Tibial nerve (tissue), 4 donors: ENCODE data around the gene PANX2.

ENCODE experiments used
- EP300 ChIP-seq, 2 donors: sonication (generic); formaldehyde crosslinking; IDR thresholded peaks; one replicate each; pipeline ENCODE4 v1.6.1; 2017; ENCODE audit warnings: antibody characterized with exemption in 2 of 2, mild to moderate bottlenecking in 1 of 2
- POLR2A ChIP-seq, 2 donors: fragments of 450-650 bp; IDR thresholded peaks; one replicate each; pipeline ENCODE4 v1.6.1; 2017; ENCODE audit warnings: antibody characterized with exemption in 2 of 2, mild to moderate bottlenecking in 2 of 2, moderate library complexity in 2 of 2
- TF ChIP-seq, protein P1 (sequence below), 5 experiments: fragments of 200-600 bp in 3 of 5; fragments of 450-650 bp in 2 of 5; sonication (generic) in 3 of 5; IDR thresholded peaks; one replicate each; pipeline ENCODE4 v1.5.1; 2016 to 2019; ENCODE audit warnings: antibody characterized with exemption in 5 of 5, mild to moderate bottlenecking in 3 of 5, moderate library complexity in 2 of 5

DNA sequence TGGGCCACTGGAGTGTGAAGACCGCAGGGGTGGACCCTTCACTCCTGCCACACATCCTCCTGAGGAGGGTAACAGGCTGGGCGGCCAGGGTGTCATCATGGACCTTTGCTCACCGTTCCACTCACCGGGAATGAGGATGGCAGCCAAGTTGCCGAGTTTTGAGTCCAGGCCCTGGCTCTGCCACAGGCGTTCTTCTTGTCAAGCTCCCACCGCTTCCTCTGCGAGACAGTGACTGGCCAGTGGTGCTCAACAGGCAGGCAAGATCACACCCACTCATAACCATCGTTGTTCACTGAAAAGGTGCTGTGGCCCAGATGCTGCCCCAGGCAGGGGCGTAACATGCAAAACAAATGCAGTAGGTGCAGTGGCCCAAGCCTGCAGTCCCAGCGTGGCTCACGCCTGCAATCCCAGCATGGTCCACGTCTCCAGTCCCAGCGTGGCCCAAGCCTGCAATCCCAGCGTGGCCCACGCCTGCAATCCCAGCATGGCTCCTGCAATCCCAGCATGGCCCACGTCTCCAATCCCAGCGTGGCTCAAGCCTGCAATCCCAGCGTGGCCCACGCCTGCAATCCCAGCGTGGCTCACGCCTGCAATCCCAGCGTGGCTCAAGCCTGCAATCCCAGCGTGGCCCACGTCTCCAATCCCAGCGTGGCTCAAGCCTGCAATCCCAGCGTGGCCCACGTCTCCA, 5.0 kb upstream of the PANX2 start:
- TF ChIP-seq, protein P1, sequence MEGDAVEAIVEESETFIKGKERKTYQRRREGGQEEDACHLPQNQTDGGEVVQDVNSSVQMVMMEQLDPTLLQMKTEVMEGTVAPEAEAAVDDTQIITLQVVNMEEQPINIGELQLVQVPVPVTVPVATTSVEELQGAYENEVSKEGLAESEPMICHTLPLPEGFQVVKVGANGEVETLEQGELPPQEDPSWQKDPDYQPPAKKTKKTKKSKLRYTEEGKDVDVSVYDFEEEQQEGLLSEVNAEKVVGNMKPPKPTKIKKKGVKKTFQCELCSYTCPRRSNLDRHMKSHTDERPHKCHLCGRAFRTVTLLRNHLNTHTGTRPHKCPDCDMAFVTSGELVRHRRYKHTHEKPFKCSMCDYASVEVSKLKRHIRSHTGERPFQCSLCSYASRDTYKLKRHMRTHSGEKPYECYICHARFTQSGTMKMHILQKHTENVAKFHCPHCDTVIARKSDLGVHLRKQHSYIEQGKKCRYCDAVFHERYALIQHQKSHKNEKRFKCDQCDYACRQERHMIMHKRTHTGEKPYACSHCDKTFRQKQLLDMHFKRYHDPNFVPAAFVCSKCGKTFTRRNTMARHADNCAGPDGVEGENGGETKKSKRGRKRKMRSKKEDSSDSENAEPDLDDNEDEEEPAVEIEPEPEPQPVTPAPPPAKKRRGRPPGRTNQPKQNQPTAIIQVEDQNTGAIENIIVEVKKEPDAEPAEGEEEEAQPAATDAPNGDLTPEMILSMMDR (IDR thresholded peaks at IDR 0.05): no peak
- TF ChIP-seq POLR2A (IDR thresholded peaks at IDR 0.05) (no peak), EP300 (IDR thresholded peaks at IDR 0.05) (no peak)
